Measurements from ENCODE around the gene KIRREL1.

The KIRREL1 gene

DNA sequence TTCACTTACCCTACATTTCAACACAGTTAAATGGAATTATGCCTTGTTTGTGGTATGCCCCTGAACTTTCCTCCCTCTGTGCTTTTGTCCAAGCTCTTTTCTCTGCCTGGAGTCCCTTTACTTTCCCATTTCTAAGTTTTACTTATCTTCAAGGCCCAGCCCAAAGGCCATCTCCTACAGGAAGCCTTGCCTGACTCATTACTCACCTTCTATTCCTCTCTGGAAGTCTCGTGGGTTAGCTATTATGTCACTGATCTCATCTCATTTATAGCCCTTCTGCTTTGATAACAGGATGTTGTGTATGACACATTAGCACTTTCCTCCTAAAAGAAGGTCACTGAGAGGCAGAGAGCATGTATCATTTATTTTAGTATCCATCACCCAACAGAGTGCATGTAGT lies 108.5 kb downstream of the KIRREL1 start:
- FAIRE-seq (no peak), DNase-seq (ENCODE audit: insufficient read length, low spot score) (no peak)
- TF ChIP-seq PAX5 (IDR thresholded peaks at IDR 0.05; ENCODE audit: insufficient read depth, low read length, severe bottlenecking) (no peak), SPI1 (IDR thresholded peaks at IDR 0.05; ENCODE audit: low read depth, low read length) (no peak), TAF1 (IDR thresholded peaks at IDR 0.05; ENCODE audit: low read depth, low read length) (no peak), POLR2A (IDR thresholded peaks at IDR 0.05; ENCODE audit: low read depth, low read length) (no peak), POLR2AphosphoS5 (IDR thresholded peaks at IDR 0.05; ENCODE audit: low read depth, low read length) (no peak), POU2F2 (IDR thresholded peaks at IDR 0.05; ENCODE audit: low read depth, low read length) (no peak)

GRCh38 chr1:158102881-158103674 lies 109.6 kb downstream of the KIRREL1 start:
- TF ChIP-seq TAF1 (IDR thresholded peaks at IDR 0.05; ENCODE audit: low read depth, low read length) = no peak
- TF ChIP-seq POLR2AphosphoS5 (IDR thresholded peaks at IDR 0.05; ENCODE audit: low read depth, low read length) = no peak
- no peak for TF ChIP-seq PAX5 (IDR thresholded peaks at IDR 0.05; ENCODE audit: insufficient read depth, low read length, severe bottlenecking)
- TF ChIP-seq POLR2A (IDR thresholded peaks at IDR 0.05; ENCODE audit: low read depth, low read length) = no peak
- no peak for TF ChIP-seq SPI1 (IDR thresholded peaks at IDR 0.05; ENCODE audit: low read depth, low read length)
- TF ChIP-seq POU2F2 (IDR thresholded peaks at IDR 0.05; ENCODE audit: low read depth, low read length) = no peak

DNA sequence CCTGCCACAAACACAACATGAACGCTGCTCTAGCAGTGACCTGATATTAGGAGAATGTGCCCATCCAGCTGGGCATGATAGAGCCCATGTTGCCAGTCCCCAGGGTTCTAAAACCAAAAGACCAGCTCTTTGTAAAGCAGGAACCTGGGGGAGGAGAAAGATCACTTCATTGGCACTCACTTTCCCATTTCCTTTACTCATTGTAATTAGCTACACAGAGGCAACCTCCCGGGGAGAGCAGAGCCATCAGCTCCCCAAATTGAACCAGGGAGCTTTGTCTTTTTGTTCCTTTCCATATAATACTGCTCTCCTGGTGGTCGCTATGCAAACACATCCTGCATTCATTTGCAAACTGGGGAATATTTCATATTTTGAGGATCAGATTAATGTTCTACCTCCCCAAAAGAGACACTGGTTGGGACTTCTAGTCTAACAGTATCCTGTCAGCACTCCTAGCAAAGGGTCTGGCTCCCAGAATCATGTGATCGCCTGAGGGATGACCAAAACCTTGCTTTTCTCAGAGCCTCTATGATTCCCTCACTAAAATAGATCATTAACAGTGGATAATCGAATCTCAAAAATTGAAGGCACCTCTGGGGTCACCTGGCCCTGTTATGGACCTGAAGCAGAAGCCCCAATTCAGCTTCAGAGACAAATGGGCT lies 110.5 kb downstream of the KIRREL1 start:
- no peak for TF ChIP-seq POLR2AphosphoS5 (IDR thresholded peaks at IDR 0.05; ENCODE audit: low read depth, low read length)
- TF ChIP-seq TAF1 (IDR thresholded peaks at IDR 0.05; ENCODE audit: low read depth, low read length) = no peak
- no peak for TF ChIP-seq SPI1 (IDR thresholded peaks at IDR 0.05; ENCODE audit: low read depth, low read length)
- no peak for TF ChIP-seq POU2F2 (IDR thresholded peaks at IDR 0.05; ENCODE audit: low read depth, low read length)
- no peak for TF ChIP-seq POLR2A (IDR thresholded peaks at IDR 0.05; ENCODE audit: low read depth, low read length)
- TF ChIP-seq PAX5 (IDR thresholded peaks at IDR 0.05; ENCODE audit: insufficient read depth, low read length, severe bottlenecking) = no peak
- no peak for DNase-seq (ENCODE audit: insufficient read length, low spot score)
- no peak for FAIRE-seq

More at GRCh38 chr1:158102881-158103674, 109.6 kb downstream of the KIRREL1 start:
- FAIRE-seq = no peak
- DNase-seq (ENCODE audit: insufficient read length, low spot score) = no peak

- TF ChIP-seq POU2F2 (IDR thresholded peaks at IDR 0.05; ENCODE audit: low read depth, low read length) (no peak), PAX5 (IDR thresholded peaks at IDR 0.05; ENCODE audit: insufficient read depth, low read length, severe bottlenecking) (no peak), POLR2A (IDR thresholded peaks at IDR 0.05; ENCODE audit: low read depth, low read length) (no peak), TAF1 (IDR thresholded peaks at IDR 0.05; ENCODE audit: low read depth, low read length) (no peak), POLR2AphosphoS5 (IDR thresholded peaks at IDR 0.05; ENCODE audit: low read depth, low read length) (no peak), SPI1 (IDR thresholded peaks at IDR 0.05; ENCODE audit: low read depth, low read length) (no peak)
- DNase-seq (ENCODE audit: insufficient read length, low spot score) (no peak), FAIRE-seq (no peak)
These were observed 111.4 kb downstream of the KIRREL1 start for GRCh38 chr1:158104891-158105290.

DNA sequence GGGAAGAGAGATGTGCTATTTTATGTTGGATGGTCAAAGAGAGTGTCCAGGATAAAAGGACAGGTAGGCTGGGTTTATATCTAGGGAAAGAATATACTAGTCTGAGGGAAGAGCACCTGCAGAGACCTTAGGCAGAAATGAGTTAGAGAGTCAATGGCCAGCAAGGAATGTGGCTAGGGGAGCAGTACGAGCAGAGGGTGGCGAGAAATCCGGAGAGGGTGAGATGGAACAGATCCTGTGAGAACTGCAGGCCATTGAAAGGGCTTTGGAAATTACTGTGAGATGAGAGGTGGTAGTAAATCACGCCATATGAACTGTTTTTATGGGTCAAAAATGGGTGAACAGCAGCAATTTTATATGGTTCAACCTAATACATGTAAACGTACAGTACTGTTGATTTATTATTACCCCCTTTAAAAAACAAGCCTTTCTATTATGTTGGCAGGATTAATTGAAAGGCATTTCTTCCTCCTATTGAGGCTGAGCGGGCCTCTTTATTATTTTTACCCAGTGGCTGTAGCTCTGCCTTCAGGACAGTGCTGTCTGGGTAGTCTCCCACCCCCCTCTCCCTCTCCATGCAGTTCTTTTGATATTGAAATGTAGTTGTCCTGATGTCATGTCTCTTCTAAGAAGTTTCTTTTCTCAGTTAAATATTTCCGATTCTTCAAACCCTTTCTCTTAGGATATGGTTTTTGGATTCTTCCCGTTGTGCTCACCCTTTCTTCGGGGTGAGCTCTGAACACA lies 112.1 kb downstream of the KIRREL1 start:
- DNase-seq (ENCODE audit: insufficient read length, low spot score) (no peak), FAIRE-seq (no peak)
- TF ChIP-seq PAX5 (IDR thresholded peaks at IDR 0.05; ENCODE audit: insufficient read depth, low read length, severe bottlenecking) = no peak
- no peak for TF ChIP-seq POLR2A (IDR thresholded peaks at IDR 0.05; ENCODE audit: low read depth, low read length)

- FAIRE-seq (no peak), DNase-seq (ENCODE audit: insufficient read length, low spot score) (no peak)
- no peak for TF ChIP-seq POLR2A (IDR thresholded peaks at IDR 0.05; ENCODE audit: low read depth, low read length)
- no peak for TF ChIP-seq TAF1 (IDR thresholded peaks at IDR 0.05; ENCODE audit: low read depth, low read length)
- TF ChIP-seq SPI1 (IDR thresholded peaks at IDR 0.05; ENCODE audit: low read depth, low read length) = no peak
- TF ChIP-seq POLR2AphosphoS5 (IDR thresholded peaks at IDR 0.05; ENCODE audit: low read depth, low read length) = no peak
- no peak for TF ChIP-seq POU2F2 (IDR thresholded peaks at IDR 0.05; ENCODE audit: low read depth, low read length)
- TF ChIP-seq PAX5 (IDR thresholded peaks at IDR 0.05; ENCODE audit: insufficient read depth, low read length, severe bottlenecking) = no peak
These were observed 114.5 kb downstream of the KIRREL1 start for GRCh38 chr1:158107916-158108315.

- no peak for TF ChIP-seq SPI1 (IDR thresholded peaks at IDR 0.05; ENCODE audit: low read depth, low read length)
- no peak for TF ChIP-seq POLR2A (IDR thresholded peaks at IDR 0.05; ENCODE audit: low read depth, low read length)
- TF ChIP-seq POLR2AphosphoS5 (IDR thresholded peaks at IDR 0.05; ENCODE audit: low read depth, low read length) = no peak
- no peak for TF ChIP-seq POU2F2 (IDR thresholded peaks at IDR 0.05; ENCODE audit: low read depth, low read length)
- TF ChIP-seq TAF1 (IDR thresholded peaks at IDR 0.05; ENCODE audit: low read depth, low read length) = no peak
- no peak for TF ChIP-seq PAX5 (IDR thresholded peaks at IDR 0.05; ENCODE audit: insufficient read depth, low read length, severe bottlenecking)
- no peak for FAIRE-seq
- DNase-seq (ENCODE audit: insufficient read length, low spot score) = no peak
These were observed 119.7 kb downstream of the KIRREL1 start for GRCh38 chr1:158112994-158113758.

- TF ChIP-seq PAX5 (IDR thresholded peaks at IDR 0.05; ENCODE audit: insufficient read depth, low read length, severe bottlenecking) (no peak), POLR2AphosphoS5 (IDR thresholded peaks at IDR 0.05; ENCODE audit: low read depth, low read length) (no peak), POU2F2 (IDR thresholded peaks at IDR 0.05; ENCODE audit: low read depth, low read length) (no peak), POLR2A (IDR thresholded peaks at IDR 0.05; ENCODE audit: low read depth, low read length) (no peak), SPI1 (IDR thresholded peaks at IDR 0.05; ENCODE audit: low read depth, low read length) (no peak), TAF1 (IDR thresholded peaks at IDR 0.05; ENCODE audit: low read depth, low read length) (no peak)
- FAIRE-seq (no peak), DNase-seq (ENCODE audit: insufficient read length, low spot score) (no peak)
These were observed 120.3 kb downstream of the KIRREL1 start for GRCh38 chr1:158113759-158114127.
